Esophagus muscularis mucosa (tissue), 3 donors: ENCODE results near the gene CABP7.

Experiments used
- POLR2A ChIP-seq: fragments of 450-650 bp; IDR thresholded peaks from one replicate; pipeline ENCODE4 v1.6.1; 2017; ENCODE audit warnings: antibody characterized with exemption, moderate library complexity, mild to moderate bottlenecking, low read depth
- TF ChIP-seq, protein P1 (sequence below), 3 experiments: fragments of 200-600 bp in 2 of 3; fragments of 450-650 bp in 1 of 3; sonication (generic) in 2 of 3; IDR thresholded peaks; one replicate each; pipeline ENCODE4 v1.5.1; 2017 to 2019; ENCODE audit warnings: antibody characterized with exemption in 3 of 3, mild to moderate bottlenecking in 2 of 3, moderate library complexity in 1 of 3

DNA sequence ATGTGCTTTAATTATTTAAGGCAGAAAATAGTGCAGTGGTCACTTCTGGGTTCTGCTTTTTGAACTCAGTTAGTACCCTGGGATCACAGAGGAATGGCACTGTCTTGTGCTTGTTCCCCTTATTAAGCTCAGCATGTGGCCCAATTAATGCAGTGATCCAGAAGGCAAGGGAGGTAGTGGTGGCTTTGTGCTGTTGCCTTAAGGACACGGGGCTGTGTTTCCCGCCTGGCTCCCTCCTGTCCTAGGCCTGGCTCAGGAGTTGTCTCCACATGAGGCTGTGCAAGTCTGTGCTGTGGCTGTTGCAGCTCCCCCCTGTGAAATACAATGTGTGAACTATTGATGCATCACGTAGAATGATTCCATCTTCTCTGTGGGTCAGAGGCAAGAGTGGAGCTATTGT is 49.2 kb upstream of the CABP7 start:
- TF ChIP-seq POLR2A = no peak
- TF ChIP-seq, protein P1, sequence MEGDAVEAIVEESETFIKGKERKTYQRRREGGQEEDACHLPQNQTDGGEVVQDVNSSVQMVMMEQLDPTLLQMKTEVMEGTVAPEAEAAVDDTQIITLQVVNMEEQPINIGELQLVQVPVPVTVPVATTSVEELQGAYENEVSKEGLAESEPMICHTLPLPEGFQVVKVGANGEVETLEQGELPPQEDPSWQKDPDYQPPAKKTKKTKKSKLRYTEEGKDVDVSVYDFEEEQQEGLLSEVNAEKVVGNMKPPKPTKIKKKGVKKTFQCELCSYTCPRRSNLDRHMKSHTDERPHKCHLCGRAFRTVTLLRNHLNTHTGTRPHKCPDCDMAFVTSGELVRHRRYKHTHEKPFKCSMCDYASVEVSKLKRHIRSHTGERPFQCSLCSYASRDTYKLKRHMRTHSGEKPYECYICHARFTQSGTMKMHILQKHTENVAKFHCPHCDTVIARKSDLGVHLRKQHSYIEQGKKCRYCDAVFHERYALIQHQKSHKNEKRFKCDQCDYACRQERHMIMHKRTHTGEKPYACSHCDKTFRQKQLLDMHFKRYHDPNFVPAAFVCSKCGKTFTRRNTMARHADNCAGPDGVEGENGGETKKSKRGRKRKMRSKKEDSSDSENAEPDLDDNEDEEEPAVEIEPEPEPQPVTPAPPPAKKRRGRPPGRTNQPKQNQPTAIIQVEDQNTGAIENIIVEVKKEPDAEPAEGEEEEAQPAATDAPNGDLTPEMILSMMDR (IDR thresholded peaks at IDR 0.05) = no peak
